Measurements from ENCODE around the gene DCST1.

Gene DCST1

DNA sequence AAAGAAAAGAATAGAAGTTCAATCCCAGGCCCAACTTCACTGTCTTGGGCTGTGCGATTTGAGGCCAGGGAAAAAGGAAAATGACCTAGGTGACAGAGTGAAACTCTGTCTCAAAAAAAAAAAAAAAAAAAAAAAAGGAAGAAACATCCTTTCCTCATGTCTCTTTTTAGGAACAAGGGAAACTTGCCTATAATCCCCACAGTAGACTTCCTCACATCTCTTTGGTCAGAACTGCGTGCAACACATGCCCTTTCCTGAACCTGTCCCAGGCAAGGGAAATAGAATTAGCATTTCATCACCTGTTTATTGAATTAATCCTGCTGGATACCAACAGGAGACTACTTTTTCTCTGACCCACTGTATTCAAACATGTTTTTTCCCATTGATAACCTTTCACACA, 2.3 kb downstream of the DCST1 start:
- DNase-seq = peak; percentile 71 to 83

GRCh38 chr1:155037043-155037442, 3.4 kb downstream of the DCST1 start:
- DNase-seq = no peak

- DNase-seq = no peak
Observed at GRCh38 chr1:155037851-155038441, 4.3 kb downstream of the DCST1 start.

- DNase-seq = no peak
Observed at GRCh38 chr1:155038602-155039307, 5.1 kb downstream of the DCST1 start.

DNA sequence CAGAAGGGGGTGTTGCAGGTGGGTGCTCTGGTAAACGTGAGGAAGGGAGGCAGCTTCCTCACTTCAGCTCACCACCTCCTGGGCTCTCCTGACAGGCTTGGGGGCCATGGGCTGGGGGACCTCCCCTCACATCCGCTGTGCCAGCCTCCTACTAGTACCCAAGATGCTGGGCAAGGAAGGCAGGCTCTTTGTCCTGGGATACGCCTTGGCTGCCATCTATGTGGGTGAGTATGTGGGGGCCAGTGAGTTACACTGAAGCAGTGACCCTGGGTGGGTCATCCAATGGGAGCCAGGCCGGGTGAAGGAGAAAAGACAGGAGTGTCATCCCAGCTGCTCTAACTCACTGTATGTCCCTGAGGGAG, 5.7 kb downstream of the DCST1 start:
- no peak for DNase-seq

DNA sequence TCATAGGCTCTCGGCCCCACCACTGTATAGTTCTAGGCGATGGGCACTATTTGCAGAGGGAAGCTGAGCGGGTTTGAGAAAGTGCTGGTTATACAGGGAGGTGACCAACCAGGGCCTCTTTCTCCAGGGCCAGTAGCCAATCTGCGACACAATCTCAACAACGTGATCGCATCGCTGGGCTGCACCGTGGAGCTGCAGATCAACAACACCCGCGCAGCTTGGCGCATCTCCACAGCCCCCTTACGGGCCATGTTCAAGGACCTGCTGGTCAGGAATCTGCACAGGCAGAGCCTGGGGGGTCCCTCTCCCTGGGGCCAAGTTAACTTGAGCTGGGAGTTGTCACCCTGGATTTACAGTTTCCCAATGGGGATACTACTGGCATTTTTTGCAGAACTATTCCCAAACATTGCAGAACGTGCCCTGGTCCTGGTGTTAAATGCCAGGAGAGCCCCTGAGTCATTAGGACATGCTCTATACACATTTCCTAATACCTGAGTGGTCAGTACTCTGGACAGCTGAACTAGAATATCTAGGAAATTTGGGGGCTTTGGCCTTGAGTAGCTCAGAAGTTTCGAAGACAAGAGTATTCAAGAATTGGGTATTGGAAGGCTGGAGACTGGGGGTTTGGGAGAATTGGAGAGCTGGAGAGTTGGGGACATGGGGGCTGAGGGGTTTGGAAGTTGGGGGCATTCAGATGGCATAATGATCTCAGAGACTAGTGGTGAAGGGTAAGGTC, 6.9 kb downstream of the DCST1 start:
- no peak for DNase-seq

DNA sequence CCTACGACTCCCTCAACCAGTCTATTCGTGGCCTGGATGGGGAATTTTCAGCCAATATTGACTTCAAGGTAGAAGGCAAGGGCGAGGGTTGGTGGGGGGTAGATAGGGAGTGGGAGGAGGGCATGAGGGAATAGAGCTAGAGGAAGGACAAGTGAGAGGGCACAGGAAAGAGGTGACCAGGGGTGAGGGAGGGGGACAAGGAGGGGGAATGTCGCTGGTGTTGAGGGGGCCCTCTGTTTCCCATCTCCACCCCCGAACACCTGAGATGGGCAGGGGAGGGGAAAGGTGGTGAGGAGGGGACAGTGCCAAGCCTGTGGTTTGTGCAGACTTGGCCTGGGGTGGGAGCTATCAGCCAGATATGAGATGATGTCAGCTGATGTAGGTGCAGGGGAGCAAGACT, 9.2 kb downstream of the DCST1 start:
- DNase-seq = no peak

DNA sequence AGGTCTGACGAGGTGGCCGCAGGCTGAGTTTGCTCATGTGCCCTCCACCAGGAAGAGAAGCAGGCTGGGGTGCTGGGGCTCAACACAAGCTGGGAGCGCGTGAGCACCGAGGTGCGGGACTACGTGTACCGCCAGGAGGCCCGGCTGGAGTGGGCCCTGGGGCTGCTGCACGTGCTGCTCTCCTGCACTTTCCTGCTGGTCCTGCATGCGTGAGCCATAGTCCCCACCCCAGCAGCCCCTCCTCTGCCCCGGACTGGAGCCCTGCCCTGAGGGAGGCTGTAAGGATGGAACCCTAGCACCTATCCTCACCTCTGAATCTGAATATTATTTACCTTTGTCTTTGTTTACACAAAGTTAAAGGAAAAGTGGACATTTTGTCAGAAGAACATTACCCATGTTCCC, 9.7 kb downstream of the DCST1 start:
- DNase-seq = no peak

DNA sequence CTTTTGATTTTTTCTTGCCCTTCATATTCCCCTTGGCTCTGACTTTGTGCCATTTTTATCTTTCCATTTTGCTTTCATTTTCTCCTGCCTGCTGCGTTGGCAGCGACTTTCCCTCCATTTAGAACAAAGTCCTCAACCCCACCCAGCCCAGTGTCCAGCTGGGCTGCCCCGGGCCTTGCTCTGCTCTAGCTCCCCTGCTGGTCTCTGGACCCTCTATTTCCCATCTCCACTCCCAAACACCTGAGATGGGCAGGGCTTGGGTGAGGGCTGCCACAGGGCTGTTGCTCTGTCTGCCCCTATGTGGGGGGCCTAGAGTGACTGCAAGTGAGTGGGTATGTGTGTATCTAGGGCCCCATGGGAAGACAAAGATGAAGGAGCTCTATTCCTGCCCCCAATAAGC, 10.2 kb downstream of the DCST1 start:
- DNase-seq = no peak

DNA sequence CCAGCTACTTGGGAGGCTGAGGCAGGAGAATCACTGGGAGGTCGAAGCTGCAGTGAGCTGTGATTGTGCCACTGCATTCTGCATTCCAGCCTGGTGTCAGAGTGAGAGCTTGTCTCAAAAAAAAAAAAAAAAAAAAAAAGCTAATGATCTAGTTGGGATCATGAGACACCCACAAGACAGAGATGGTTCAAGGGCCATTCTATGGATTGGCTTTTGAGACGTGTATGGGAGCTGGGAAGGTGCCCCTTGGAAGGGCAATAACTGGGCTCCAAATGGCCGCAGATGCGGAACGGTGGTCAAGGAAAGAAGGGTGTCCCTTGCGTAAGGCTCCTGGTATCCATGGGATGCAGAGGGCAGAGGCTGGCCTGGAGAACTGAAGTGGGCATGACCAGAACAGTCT, 10.7 kb downstream of the DCST1 start:
- DNase-seq = no peak

DNA sequence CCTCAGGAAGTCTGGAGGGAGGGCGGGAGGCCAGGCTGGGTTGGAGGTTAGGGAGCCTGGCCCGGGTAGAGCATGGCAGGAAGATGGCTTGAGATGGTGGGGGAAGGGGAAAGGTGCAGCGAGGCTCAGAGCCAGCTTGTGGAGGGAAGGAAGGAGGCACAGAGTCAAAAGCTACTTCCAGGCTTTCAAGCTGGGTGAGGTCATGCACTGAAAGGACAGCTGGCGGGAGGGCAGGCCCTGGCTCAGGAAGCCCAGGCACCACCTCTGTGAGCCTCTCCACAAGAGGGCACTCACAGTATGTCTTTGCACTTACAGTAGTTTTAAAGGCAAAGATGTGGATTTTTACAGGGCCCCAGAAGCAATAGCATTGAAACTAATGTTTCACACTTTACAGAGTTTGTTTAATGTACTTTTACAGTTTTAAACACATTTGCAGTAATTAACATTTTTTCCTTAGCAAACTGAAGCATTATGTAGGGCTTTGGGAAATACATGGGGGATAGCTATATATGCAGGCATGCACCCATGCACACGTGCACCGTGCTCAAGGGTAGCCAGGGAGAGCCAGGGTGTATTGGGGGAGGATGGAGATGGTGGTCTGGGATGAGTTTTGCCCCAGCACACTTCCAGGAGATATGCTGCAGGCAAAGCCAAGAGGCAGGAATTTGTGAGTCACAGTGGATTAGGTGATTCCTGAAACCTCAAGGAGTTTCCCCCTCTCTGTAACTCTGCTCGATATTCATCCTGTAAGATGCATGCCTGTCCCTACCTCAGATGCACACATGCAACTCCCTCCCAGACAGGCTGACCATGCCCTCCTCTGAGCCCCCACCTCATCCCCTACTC, 11.4 kb downstream of the DCST1 start:
- DNase-seq = peak; percentile 85 to 89

DNA sequence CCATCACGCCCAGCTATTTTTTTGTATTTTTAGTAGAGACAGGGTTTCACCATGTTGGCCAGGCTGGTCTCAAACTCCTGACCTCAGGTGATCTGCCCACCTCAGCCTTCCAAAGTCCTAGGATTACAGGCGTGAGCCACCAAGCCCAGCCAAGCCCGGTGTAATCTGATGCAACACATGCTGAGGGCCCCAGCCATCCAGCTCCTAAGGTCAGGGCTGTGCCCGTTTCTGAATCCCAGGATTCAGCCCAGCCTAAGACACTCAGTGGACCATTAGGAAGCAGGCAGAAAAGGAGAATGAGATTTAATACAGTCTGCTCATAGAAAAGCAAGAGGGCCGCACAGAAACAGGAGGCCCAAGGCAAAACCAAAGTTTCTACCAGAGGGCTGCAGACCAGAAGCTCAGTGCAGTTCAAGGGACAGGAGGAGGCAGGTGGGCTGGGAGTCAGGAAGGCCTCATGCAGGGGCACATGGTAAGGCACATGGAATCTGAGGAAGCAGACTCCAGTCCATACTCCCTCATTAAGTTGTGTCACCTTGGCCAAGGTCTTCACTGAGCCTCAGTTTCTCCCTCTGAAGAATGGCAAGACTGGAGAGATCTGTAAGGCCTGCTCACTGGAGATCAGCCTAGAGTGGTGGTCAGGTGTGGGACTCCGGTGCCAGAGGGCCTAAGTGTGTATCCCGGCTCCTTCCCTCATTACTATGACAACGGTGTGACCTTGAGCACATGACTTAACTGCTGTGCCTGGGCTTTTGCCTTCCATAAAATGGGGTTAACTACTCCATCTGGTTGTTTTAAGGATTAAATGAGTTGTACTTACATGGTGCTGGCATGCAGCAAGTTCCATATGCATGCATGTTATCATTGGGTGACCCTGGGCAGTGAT, 15.1 kb downstream of the DCST1 start:
- DNase-seq = no peak

- no peak for DNase-seq
Observed at GRCh38 chr1:155049651-155050559, 16.3 kb downstream of the DCST1 start.

DNA sequence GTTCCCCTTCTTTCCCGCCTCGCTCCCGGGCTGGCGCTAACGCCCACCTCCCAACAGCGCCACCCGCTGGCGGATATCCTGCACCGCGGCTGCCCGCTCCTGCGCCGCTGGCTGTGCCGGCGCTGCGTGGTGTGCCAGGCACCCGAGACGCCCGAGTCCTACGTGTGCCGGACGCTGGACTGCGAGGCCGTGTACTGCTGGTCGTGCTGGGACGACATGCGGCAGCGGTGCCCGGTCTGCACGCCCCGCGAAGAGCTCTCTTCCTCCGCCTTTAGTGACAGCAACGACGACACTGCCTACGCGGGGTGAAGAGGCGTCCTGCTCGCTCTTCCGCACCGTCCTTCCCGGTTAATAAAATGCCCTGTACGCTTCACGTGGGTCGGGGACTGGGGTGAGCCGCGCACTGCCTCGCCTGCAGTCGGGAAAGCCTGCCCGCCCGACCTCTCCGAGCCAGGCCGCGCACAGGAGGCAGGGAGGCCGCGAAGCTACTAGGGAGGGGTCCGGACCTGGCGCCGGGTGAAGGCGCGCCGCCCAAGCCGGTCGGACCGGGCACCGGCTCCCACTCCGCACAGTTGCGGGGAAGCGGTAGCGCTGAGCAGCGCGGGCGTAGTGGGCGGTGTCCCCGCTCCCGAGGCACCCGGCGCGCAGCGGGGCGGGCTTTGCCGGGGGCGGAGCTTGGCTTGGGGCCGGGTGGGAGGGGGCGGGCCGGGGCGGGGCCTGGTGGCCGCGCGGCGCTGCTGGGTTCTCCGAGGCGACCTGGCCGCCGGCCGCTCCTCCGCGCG, 17.1 kb downstream of the DCST1 start, which contains the start of gene ADAM15:
TSS of gene ADAM15 (plus strand) at position 757 of the 782 bp plus-strand sequence. CDS start 71 bp downstream, outside the sequence.
- peak; percentile 80 to 96 for DNase-seq

GRCh38 chr1:155051342-155051776, 17.7 kb downstream of the DCST1 start:
- no peak for DNase-seq

DNA sequence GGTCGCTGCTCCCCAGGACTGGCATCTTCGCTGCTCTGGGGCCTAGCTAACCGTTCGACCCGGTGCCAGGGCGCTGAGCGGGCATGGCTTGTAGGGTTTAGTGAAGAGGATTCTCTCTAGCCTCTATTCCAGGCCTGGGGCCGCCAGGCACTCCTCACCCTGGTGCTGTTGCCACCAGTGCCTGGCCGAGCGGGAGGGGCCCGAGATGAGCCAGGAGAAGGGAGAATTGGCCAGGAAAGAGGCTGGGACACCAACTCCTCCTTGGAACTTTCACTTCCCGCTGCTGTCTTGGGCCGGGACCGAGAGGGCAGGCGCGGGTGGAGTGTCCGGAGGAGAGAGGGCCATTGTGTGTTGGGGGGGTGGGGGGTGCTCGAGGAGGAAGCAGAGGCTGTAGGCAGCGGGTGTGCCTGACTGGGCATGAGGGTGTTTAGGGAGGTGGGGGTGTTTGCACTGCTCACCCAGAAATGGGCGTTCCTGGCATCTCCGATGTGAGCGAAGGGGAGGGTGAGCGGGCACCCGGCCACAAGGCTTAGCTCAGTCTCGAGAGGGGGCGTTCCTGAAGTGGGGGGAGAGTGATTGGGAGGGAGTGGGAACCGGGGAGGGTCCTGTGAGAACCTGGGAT, 18.3 kb downstream of the DCST1 start:
- DNase-seq = peak; percentile 45 to 51

DNA sequence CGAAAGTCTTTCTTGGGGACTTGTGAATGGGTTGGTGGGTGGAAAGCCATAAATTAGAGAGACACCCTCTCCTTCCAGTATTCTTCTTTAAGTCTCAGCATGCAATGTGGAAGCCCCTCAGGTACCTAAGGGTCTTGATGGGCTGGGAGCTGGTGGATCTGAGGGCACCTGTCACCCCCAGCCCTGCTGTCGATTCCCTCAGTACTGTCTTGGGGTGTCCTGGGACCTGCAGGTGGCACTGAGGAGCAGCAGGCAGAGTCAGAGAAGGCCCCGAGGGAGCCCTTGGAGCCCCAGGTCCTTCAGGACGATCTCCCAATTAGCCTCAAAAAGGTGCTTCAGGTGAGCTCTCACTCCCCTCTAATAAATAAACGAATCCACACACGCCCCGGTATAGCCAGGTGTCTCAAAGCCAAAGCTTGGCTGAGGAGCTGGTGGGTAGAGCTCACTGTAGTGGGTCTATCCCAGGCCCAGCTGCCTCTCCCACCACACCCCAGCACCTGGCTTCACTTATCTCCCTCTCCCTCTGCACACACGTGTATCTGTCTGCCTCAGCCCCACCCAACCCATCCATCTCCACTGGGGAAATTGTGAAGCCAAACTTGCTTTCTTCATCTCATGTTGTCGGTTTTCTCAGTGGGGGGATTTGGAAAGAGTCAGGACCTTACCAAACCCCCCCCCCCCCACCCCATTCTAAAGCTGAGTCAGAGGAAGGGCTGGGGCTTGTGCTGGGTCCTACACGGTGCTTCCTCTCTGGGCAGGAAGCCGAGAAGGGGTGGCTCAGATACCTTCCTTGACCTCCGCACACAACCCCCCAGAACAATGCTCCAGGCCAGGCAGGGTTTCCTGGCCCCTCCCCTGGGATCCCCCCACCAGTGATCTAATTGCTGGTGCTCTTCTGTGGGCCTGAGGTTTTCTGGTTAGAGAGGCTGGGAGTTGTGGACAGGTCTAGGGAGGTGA, 19.1 kb downstream of the DCST1 start:
- no peak for DNase-seq

DNA sequence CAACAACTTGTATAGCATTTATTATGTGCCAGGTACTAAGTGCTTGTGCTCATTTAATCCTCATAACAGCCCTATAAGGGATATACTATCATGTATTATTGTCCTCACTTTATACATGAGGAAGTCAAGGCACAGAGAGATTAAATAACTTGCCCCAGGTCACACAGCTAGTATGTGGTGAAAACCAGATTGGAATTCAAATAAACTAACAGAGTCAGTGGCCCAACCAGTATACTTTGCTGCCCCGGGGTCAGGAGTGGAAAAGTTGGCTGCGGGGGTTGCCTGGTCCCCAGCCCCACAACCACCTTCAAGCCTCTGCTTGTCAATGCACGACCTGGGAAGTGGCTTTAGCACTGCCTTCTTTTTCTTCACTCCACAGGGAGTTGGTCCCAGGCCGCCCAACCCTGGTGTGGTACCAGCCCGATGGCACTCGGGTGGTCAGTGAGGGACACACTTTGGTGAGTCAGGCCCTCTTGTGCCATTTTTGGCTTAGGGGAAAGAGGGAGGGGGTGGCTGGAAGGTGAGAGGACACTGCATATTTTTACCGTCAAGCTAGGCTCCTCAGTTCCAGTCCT, 20.0 kb downstream of the DCST1 start:
- DNase-seq = no peak

Measured in inflammatory macrophage treated with lipopolysaccharide for 1 hour (primary cell).